Astrocyte (in vitro differentiated cells and primary cell): Measurements from ENCODE around the gene ZSCAN10. TPM values are rescaled to one million over a fixed set of nuclear protein-coding genes. Genes with fewer than 3 reads are reported as not detected.

Source experiments
- DNase-seq: peaks from one replicate; pipeline ENCODE4 v3.0.0-alpha.2; 2010; ENCODE audit warnings: low read depth
- FAIRE-seq: peaks from 2 replicates; lab custom pipeline; 2011; peaks lifted over from hg19 to GRCh38; lab: Jason Lieb, UNC
- H2AFZ ChIP-seq: 2 replicates; pipeline ENCODE4 v1.6.0; 2012; ENCODE audit warnings: low read depth, low read length, inconsistent platforms
- H3K27ac ChIP-seq: 2 replicates; pipeline ENCODE4 v1.5.1; 2011; ENCODE audit warnings: low read depth, low read length, inconsistent platforms
- H3K27me3 ChIP-seq: 2 replicates; pipeline ENCODE4 v1.6.0; 2011; ENCODE audit warnings: low read length, inconsistent platforms; ENCODE audit not compliant: insufficient read depth
- H3K36me3 ChIP-seq: 2 replicates; pipeline ENCODE4 v1.5.1; 2011; ENCODE audit warnings: low read length, inconsistent platforms; ENCODE audit not compliant: insufficient read depth
- H3K4me1 ChIP-seq: 2 replicates; pipeline ENCODE4 v1.5.1; 2011; ENCODE audit warnings: low read length, inconsistent platforms; ENCODE audit not compliant: insufficient read depth
- H3K4me2 ChIP-seq: 2 replicates; pipeline ENCODE4 v1.6.0; 2012; ENCODE audit warnings: low read length, inconsistent platforms
- H3K4me3 ChIP-seq: 2 replicates; pipeline ENCODE4 v1.5.1; 2011; ENCODE audit warnings: low read depth, mild to moderate bottlenecking, low read length, inconsistent platforms; ENCODE audit not compliant: insufficient read depth
- H3K79me2 ChIP-seq: 2 replicates; pipeline ENCODE4 v1.6.0; 2012; ENCODE audit warnings: mild to moderate bottlenecking, low read length, inconsistent platforms; ENCODE audit not compliant: insufficient read depth
- H3K9ac ChIP-seq: 2 replicates; pipeline ENCODE4 v1.6.0; 2012; ENCODE audit warnings: mild to moderate bottlenecking, low read length, inconsistent platforms
- H3K9me3 ChIP-seq: 2 replicates; pipeline ENCODE4 v1.5.1; 2012; ENCODE audit warnings: low read depth, mild to moderate bottlenecking, low read length, inconsistent platforms; ENCODE audit not compliant: insufficient read depth
- H4K20me1 ChIP-seq: 2 replicates; pipeline ENCODE4 v1.6.0; 2012; ENCODE audit warnings: low read length, inconsistent platforms; ENCODE audit not compliant: insufficient read depth
- H3K27ac Mint-ChIP-seq: one replicate; pipeline ENCODE4 v1.8.0; 2021; ENCODE audit warnings: mild to moderate bottlenecking, mixed read lengths; ENCODE audit not compliant: unreplicated experiment
- H3K27me3 Mint-ChIP-seq: one replicate; pipeline ENCODE4 v1.8.0; 2021; ENCODE audit warnings: low read depth, mixed read lengths; ENCODE audit not compliant: unreplicated experiment
- H3K36me3 Mint-ChIP-seq: one replicate; pipeline ENCODE4 v1.8.0; 2021; ENCODE audit warnings: low read depth, mixed read lengths; ENCODE audit not compliant: unreplicated experiment
- H3K4me1 Mint-ChIP-seq: one replicate; pipeline ENCODE4 v1.8.0; 2021; ENCODE audit warnings: low read depth, mixed read lengths; ENCODE audit not compliant: unreplicated experiment
- H3K4me3 Mint-ChIP-seq: one replicate; pipeline ENCODE4 v1.8.0; 2021; ENCODE audit warnings: mild to moderate bottlenecking, moderate library complexity, mixed read lengths; ENCODE audit not compliant: unreplicated experiment
- H3K9me3 Mint-ChIP-seq: one replicate; pipeline ENCODE4 v1.8.0; 2021; ENCODE audit warnings: mild to moderate bottlenecking, mixed read lengths; ENCODE audit not compliant: unreplicated experiment
- CTCF ChIP-seq: IDR thresholded peaks from 2 replicates; pipeline ENCODE4 v1.5.1; 2011; ENCODE audit warnings: low read depth, mild to moderate bottlenecking, inconsistent platforms, low read length, moderate library complexity; ENCODE audit not compliant: insufficient read depth
- EZH2 ChIP-seq: IDR thresholded peaks from 2 replicates; pipeline ENCODE4 v1.6.1; 2012; ENCODE audit warnings: mild to moderate bottlenecking, low read length, inconsistent platforms; ENCODE audit not compliant: insufficient read depth
- total RNA-seq: library from RNA; stranded (reverse); gene quantifications from 2 replicates; pipeline ENCODE4 v1.2.1, GENCODE V29; 2021

The ZSCAN10 gene
- total RNA-seq, 1 donor from 2014 or later = 0.25 TPM

- Mint-ChIP-seq H3K36me3 (no peaks in the 10 kb centered on the region), H3K27ac (no peak overlapping the region), H3K4me1 (peaks cover 8% of the 10 kb centered on the region), H3K9me3 (peaks cover 2% of the 10 kb centered on the region), H3K4me3 (no peak overlapping the region), H3K27me3 (peaks cover 22% of the 10 kb centered on the region)
- Histone ChIP-seq H3K27me3 (peaks cover 6% of the 10 kb centered on the region), H2AFZ (no peak overlapping the region), H3K4me2 (no peak overlapping the region), H3K4me3 (no peak overlapping the region), H3K79me2 (no peaks in the 10 kb centered on the region), H3K36me3 (no peaks in the 10 kb centered on the region), H3K4me1 (no peaks in the 10 kb centered on the region), H3K27ac (no peak overlapping the region), H3K9ac (no peak overlapping the region), H4K20me1 (no peaks in the 10 kb centered on the region), H3K9me3 (no peaks in the 10 kb centered on the region)
- DNase-seq (no peak), FAIRE-seq (no peak)
- TF ChIP-seq CTCF (no peak), EZH2 (no peak)
Measured at GRCh38 chr16:3088925-3089716, 10.0 kb downstream of the ZSCAN10 start.

- peaks cover 2% of the 10 kb centered on the region for H3K9me3 Mint-ChIP-seq
- Histone ChIP-seq H3K9me3 (no peaks in the 10 kb centered on the region), H3K4me2 (no peak overlapping the region), H3K36me3 (no peaks in the 10 kb centered on the region), H3K4me3 (no peak overlapping the region), H3K27ac (no peak overlapping the region), H3K9ac (no peak overlapping the region), H3K4me1 (no peaks in the 10 kb centered on the region), H4K20me1 (no peaks in the 10 kb centered on the region), H2AFZ (no peak overlapping the region), H3K27me3 (peaks cover 6% of the 10 kb centered on the region), H3K79me2 (no peaks in the 10 kb centered on the region)
- H3K4me3 Mint-ChIP-seq = no peak overlapping the region
- H3K27ac Mint-ChIP-seq = no peak overlapping the region
- TF ChIP-seq CTCF (no peak), EZH2 (no peak)
- peaks cover 22% of the 10 kb centered on the region for H3K27me3 Mint-ChIP-seq
- peaks cover 8% of the 10 kb centered on the region for H3K4me1 Mint-ChIP-seq
- H3K36me3 Mint-ChIP-seq = no peaks in the 10 kb centered on the region
- DNase-seq = no peak
- FAIRE-seq = no peak
Measured at GRCh38 chr16:3088450-3088849, 10.6 kb downstream of the ZSCAN10 start.
